Peyer's patch (tissue), 4 donors: ENCODE data around the gene FBXL16. TPM values are rescaled to one million over a fixed set of nuclear protein-coding genes. Genes with fewer than 3 reads are reported as not detected.

Source experiments
- DNase-seq, 3 donors: peaks; one replicate each; pipeline ENCODE4 v3.0.0-alpha.2; 2017 to 2019
- H3K27ac ChIP-seq, 4 donors: fragments of 200-600 bp; sonication (generic); one replicate each; pipeline ENCODE4 v1.5.1; 2016 to 2019
- H3K27me3 ChIP-seq, 2 donors: fragments of 200-600 bp; sonication (generic); one replicate each; pipeline ENCODE4 v1.5.1; 2019
- H3K36me3 ChIP-seq, 3 donors: fragments of 200-600 bp; sonication (generic); one replicate each; pipeline ENCODE4 v1.5.1; 2016 to 2019
- H3K4me1 ChIP-seq, 4 donors: fragments of 200-600 bp; sonication (generic); one replicate each; pipeline ENCODE4 v1.5.1; 2016 to 2019
- H3K4me3 ChIP-seq, 4 donors: fragments of 200-600 bp; sonication (generic); 1 replicate in 3 of 4; 2 replicates in 1 of 4; pipeline ENCODE4 v1.5.1; 2016 to 2019; ENCODE audit warnings: mild to moderate bottlenecking in 1 of 4
- H3K9me3 ChIP-seq, 4 donors: fragments of 200-600 bp; sonication (generic); one replicate each; pipeline ENCODE4 v1.5.1; 2016 to 2019; ENCODE audit warnings: mild to moderate bottlenecking in 1 of 4
- POLR2A ChIP-seq, 2 donors: fragments of 450-650 bp; IDR thresholded peaks; one replicate each; pipeline ENCODE4 v1.5.1; 2017; ENCODE audit warnings: antibody characterized with exemption in 2 of 2, mild to moderate bottlenecking in 2 of 2, moderate library complexity in 2 of 2
- total RNA-seq, 4 donors: library from RNA; depleted of rRNA; stranded (reverse); fragments of >200 nt; gene quantifications; one replicate each; pipeline ENCODE4 v1.1.0, GENCODE V29; 2016
- TF ChIP-seq, protein P1 (sequence below), 6 experiments: fragments of 450-650 bp in 4 of 6; fragments of 200-600 bp in 2 of 6; sonication (generic) in 1 of 6; IDR thresholded peaks; one replicate each; pipeline ENCODE4 v1.5.1; 2017 to 2019; ENCODE audit warnings: antibody characterized with exemption in 6 of 6, mild to moderate bottlenecking in 3 of 6, moderate library complexity in 1 of 6

The FBXL16 gene
- total RNA-seq, 4 donors from 2014 or later: 1.4 to 2.5 (median 1.9) TPM

DNA sequence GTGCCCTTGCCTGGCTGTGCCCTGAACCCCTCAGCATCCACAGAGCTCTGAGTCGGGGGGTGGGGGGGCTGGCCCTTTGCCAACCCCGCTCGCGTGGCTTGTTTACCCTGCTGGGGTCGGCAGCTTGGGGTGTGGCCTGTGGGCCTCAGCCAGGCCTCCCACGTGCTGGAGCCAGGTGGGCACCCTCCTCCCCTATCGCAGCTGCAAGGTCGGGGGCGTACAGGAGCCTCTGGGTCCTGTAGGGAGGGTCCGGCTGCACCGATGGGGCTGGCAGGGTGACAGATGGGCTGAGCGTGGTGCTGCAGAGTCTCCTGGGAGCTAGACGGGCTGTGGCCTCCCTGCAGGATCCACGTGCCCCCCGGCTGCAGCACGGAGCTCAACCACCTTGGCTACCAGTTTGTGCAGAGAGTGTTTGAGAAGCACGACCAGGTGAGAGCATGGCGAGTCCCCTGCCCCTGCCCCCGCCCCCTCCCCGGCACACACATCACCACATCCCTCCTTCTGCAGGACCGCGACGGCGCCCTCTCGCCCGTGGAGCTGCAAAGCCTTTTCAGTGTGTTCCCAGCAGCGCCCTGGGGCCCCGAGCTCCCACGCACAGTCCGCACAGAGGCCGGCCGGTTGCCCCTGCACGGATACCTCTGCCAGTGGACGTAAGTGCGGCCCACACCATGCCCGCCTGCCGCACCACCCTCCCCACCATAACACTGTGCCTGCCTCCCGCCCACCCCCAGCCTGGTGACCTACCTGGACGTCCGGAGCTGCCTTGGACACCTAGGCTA lies 34.1 kb downstream of the FBXL16 start:
- H3K4me3 ChIP-seq: no peak overlapping the region
- TF ChIP-seq, protein P1, sequence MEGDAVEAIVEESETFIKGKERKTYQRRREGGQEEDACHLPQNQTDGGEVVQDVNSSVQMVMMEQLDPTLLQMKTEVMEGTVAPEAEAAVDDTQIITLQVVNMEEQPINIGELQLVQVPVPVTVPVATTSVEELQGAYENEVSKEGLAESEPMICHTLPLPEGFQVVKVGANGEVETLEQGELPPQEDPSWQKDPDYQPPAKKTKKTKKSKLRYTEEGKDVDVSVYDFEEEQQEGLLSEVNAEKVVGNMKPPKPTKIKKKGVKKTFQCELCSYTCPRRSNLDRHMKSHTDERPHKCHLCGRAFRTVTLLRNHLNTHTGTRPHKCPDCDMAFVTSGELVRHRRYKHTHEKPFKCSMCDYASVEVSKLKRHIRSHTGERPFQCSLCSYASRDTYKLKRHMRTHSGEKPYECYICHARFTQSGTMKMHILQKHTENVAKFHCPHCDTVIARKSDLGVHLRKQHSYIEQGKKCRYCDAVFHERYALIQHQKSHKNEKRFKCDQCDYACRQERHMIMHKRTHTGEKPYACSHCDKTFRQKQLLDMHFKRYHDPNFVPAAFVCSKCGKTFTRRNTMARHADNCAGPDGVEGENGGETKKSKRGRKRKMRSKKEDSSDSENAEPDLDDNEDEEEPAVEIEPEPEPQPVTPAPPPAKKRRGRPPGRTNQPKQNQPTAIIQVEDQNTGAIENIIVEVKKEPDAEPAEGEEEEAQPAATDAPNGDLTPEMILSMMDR (IDR thresholded peaks at IDR 0.05): no peak
- no peak for TF ChIP-seq POLR2A (IDR thresholded peaks at IDR 0.05)
- H3K27ac ChIP-seq: no peak overlapping the region
- no peaks in the 10 kb centered on the region for H3K27me3 ChIP-seq
- H3K36me3 ChIP-seq: peaks cover 0 to 50% (median 0%) of the 10 kb centered on the region in 3 donors
- peaks cover 12 to 39% (median 23%) of the 10 kb centered on the region in 4 donors for H3K4me1 ChIP-seq
- H3K9me3 ChIP-seq: no peaks in the 10 kb centered on the region
- no peak for DNase-seq

DNA sequence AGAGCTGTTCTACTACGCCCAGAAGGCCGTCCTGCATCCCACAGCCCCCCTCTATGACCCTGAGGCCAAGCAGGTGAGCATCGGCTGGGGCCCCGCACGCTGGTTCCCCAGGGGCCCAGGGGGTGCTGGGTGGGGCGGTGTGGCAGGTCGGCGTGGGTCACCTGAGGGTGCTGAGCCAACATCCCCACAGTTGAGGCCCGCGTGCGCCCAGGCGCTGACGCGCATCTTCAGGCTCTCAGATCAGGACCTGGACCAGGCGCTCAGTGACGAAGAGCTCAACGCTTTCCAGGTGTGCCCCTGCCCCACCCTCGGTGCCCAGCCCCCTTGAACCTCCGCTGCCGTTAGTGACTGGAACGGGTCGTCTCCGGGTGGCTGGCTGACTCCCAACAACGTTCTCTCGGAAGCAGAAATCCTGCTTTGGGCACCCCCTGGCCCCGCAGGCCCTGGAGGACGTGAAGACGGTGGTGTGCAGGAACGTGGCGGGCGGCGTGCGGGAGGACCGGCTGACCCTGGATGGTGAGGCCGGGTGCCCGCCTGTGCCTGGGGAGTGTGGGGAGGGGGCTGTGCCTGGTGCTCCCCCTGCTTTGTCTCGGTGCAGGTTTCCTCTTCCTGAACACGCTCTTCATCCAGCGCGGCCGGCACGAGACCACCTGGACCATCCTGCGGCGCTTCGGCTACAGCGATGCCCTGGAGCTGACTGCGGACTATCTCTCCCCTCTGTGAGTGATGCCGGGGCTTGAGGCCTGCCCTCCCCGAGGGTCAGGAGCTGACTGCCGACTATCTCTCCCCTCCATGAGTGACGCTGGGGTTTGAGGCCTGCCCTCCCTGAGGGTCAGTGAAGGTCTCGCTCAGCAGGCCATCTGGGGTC lies 34.9 kb downstream of the FBXL16 start:
- H3K36me3 ChIP-seq: peaks cover 0 to 50% (median 0%) of the 10 kb centered on the region in 3 donors
- peaks cover 5 to 31% (median 16%) of the 10 kb centered on the region in 4 donors for H3K4me1 ChIP-seq
- H3K27ac ChIP-seq: no peak overlapping the region
- H3K4me3 ChIP-seq: no peak overlapping the region
- H3K27me3 ChIP-seq: no peaks in the 10 kb centered on the region
- no peak for TF ChIP-seq POLR2A (IDR thresholded peaks at IDR 0.05)
- TF ChIP-seq, protein P1 (IDR thresholded peaks at IDR 0.05): no peak
- no peaks in the 10 kb centered on the region for H3K9me3 ChIP-seq
- DNase-seq: no peak

DNA sequence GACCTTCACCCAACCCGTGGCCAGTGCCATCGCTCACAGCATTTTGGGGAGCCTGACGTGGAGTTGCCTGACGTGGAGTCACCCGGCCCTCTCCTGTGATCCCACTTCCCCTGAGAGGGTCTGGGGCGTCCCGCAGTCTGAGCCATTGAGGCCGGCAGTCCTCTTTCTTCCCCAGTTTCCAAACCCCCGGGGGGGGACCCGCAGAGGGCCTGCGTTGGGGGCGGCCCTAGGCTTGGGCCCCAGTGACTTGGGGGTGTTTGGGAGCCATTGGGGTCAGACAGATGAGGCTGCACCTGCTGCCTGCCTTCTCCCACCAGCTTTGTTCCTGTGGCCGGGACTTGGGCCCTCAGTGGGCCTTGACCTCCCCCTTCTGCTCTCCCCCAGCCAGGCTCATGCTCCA lies 35.9 kb downstream of the FBXL16 start:
- TF ChIP-seq, protein P1 (IDR thresholded peaks at IDR 0.05): no peak
- TF ChIP-seq POLR2A (IDR thresholded peaks at IDR 0.05): no peak
- Histone ChIP-seq H3K4me3 (no peak overlapping the region), H3K27ac (no peak overlapping the region), H3K9me3 (no peaks in the 10 kb centered on the region), H3K36me3 (peaks cover 0 to 50% (median 0%) of the 10 kb centered on the region in 3 donors), H3K4me1 (peaks cover 3 to 22% (median 9%) of the 10 kb centered on the region in 4 donors), H3K27me3 (no peaks in the 10 kb centered on the region)
- DNase-seq: no peak

DNA sequence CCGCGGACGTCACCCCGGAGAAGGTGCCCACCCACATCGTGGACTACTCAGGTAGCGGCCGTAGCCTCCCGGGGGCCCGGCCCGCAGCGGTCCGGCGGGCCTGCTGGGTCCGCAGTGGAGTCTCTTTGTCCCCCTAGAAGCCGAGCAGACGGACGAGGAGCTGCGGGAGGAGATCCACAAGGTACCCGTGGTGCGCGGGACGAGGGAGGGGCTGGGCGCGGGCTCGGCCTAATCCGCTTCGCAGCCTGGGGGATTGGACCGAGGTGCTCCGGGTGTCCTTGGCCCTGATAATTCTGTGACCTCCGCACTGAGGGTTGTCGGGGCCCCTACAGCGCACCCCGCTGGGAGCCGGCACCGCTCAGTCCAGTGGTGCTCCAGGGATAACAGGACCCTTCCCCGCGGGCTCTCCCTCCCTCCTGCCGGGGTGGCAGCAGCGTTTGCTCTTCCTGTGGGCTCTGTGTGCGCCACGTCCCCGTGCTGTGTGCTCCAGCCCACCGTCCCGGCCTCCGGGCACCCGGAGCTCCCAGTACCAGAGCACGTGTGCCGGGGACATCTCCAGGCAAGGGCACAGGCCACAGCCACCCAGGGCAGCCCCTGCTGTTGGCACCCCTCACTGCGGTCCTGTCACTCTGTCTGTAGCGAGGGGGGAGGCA lies 37.0 kb downstream of the FBXL16 start:
- H3K4me1 ChIP-seq: peaks cover 3 to 18% (median 9%) of the 10 kb centered on the region in 4 donors
- TF ChIP-seq POLR2A (IDR thresholded peaks at IDR 0.05): no peak
- TF ChIP-seq, protein P1 (IDR thresholded peaks at IDR 0.05): no peak
- peak overlapping the region; percentile 83 to 93 (median 86) for H3K27ac ChIP-seq
- no peaks in the 10 kb centered on the region for H3K27me3 ChIP-seq
- H3K4me3 ChIP-seq: peak overlapping the region; percentile 82 to 99 (median 90)
- DNase-seq: no peak
- no peaks in the 10 kb centered on the region for H3K9me3 ChIP-seq
- H3K36me3 ChIP-seq: peaks cover 0 to 44% (median 0%) of the 10 kb centered on the region in 3 donors

DNA sequence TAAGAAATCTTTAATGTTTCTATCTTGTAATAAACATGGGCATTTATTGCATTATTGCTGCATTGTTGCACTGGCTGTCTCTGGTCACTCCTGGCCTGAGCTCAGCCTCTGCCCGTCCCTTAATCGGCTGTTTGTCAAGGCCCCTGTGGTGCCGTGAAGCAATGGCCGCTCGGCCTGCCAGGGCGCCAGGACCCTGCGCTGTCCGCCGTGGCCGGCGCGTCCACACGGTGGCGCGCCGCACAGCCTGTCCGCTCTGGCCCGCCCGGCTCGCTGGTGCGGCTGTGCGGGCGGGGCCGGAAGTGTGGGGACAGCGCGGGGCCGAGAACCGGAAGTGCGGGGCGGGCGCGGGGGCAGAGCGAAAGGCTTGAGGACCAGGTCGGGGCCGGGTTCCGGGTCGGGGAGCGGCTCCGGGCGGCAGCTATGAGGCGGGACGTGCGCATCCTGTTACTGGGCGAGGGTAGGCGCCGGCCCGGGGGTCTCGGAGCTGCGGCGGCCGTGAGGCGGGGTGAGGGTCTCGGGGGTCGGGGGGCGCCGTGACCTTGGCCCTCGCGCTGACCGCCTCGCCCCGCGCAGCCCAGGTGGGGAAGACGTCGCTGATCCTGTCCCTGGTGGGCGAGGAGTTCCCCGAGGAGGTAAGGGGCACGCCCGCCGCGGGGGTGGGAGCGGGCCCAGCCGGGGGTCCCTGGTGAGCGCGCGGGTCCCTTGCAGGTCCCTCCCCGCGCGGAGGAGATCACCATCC lies 37.7 kb downstream of the FBXL16 start, which contains the start of gene RHOT2:
TSS of gene RHOT2 (plus strand) at position 353 of the 739 bp plus-strand sequence. CDS start at position 421, 68 bp downstream.
- TF ChIP-seq POLR2A (IDR thresholded peaks at IDR 0.05): peak in 1 of 2 donors; percentile 76
- TF ChIP-seq, protein P1 (IDR thresholded peaks at IDR 0.05): peak; percentile 91 to 98 (median 96)
- peaks cover 3 to 18% (median 9%) of the 10 kb centered on the region in 4 donors for H3K4me1 ChIP-seq
- no peaks in the 10 kb centered on the region for H3K27me3 ChIP-seq

More for the DNA sequence above, 37.7 kb downstream of the FBXL16 start, which contains the start of gene RHOT2:
- peak within 1 kb of the TSS; percentile 82 to 99 (median 90) for H3K4me3 ChIP-seq
- H3K9me3 ChIP-seq: no peaks in the 10 kb centered on the region
- H3K36me3 ChIP-seq: peaks cover 0 to 37% (median 0%) of the 10 kb centered on the region in 3 donors
- DNase-seq: peak; percentile 92 to 97 (median 97)
- peak within 1 kb of the TSS; percentile 83 to 93 (median 86) for H3K27ac ChIP-seq
